IMR-90 (cell line): ENCODE measurements around the gene SLC7A7. TPM values are rescaled to one million over a fixed set of nuclear protein-coding genes. Genes with fewer than 3 reads are reported as not detected.
A peak's percentile ranks its signal among the peaks of the same experiment; 100 is the strongest.

ENCODE experiments used
- ATAC-seq: fragments of 200-7000 bp; cut with Tn5 transposase; 2 replicates; pipeline ENCODE4 v1.9.1; 2020; ENCODE audit warnings: low read depth, mild to moderate bottlenecking, moderate library complexity
- BruUV-seq: library from RNA; stranded (reverse); fragments of 400-500 nt; replicated peaks from 2 replicates; lab custom pipeline; 2021; lab: Mats Ljungman, UMichigan
- CTCF ChIA-PET: fragments of 300-600 bp; formaldehyde crosslinking; extraction: SDS; loops from one replicate; lab custom pipeline; 2021; ENCODE audit warnings: antibody characterized with exemption; lab: Yijun Ruan, JAX
- POLR2A ChIA-PET: fragments of 300-600 bp; sonication (Branson Sonifier 250); formaldehyde crosslinking; loops from one replicate; lab custom pipeline; 2022; ENCODE audit warnings: antibody characterized with exemption; ENCODE audit not compliant: unreplicated experiment; lab: Charles Lee
- DNase-seq: peaks from one replicate; pipeline ENCODE4 v3.0.0; 2013
- H2AFZ ChIP-seq: replicated peaks from 2 replicates; pipeline ENCODE3; 2013; ENCODE audit warnings: low read length, mild to moderate bottlenecking; ENCODE audit not compliant: poor library complexity
- H2AK5ac ChIP-seq: 2 replicates; pipeline ENCODE4 v1.6.1; 2013; ENCODE audit warnings: low read depth, low read length, inconsistent platforms
- H2AK9ac ChIP-seq: replicated peaks from 2 replicates; pipeline ENCODE3; 2013; ENCODE audit warnings: mild to moderate bottlenecking, low read depth, low read length, moderate library complexity; ENCODE audit not compliant: poor library complexity
- H2BK120ac ChIP-seq: 2 replicates; pipeline ENCODE4 v1.6.1; 2013; ENCODE audit warnings: low read depth, low read length, inconsistent platforms
- H2BK15ac ChIP-seq: 3 replicates; pipeline ENCODE4 v1.6.1; 2013; ENCODE audit warnings: low read depth, low read length, inconsistent platforms
- H2BK20ac ChIP-seq: 2 replicates; pipeline ENCODE4 v1.6.1; 2013; ENCODE audit warnings: low read depth, mild to moderate bottlenecking, inconsistent platforms, low read length, moderate library complexity
- H2BK5ac ChIP-seq: 2 replicates; pipeline ENCODE4 v1.6.1; 2013; ENCODE audit warnings: mild to moderate bottlenecking, low read depth, low read length, inconsistent platforms; ENCODE audit not compliant: poor library complexity, severe bottlenecking
- H3K14ac ChIP-seq: replicated peaks from 2 replicates; pipeline ENCODE4 v1.6.1; 2013; ENCODE audit warnings: low read depth, low read length, inconsistent platforms
- H3K18ac ChIP-seq: 2 replicates; pipeline ENCODE4 v1.6.1; 2013; ENCODE audit warnings: low read depth, low read length, control low read depth
- H3K23ac ChIP-seq: 2 replicates; pipeline ENCODE4 v1.6.1; 2013; ENCODE audit warnings: low read depth, low read length, inconsistent platforms
- H3K27ac ChIP-seq: 2 replicates; pipeline ENCODE4 v1.5.1; 2013; ENCODE audit warnings: mild to moderate bottlenecking, control low read depth, low read length; ENCODE audit not compliant: insufficient read depth
- H3K27me3 ChIP-seq: 2 replicates; pipeline ENCODE4 v1.6.1; 2013; ENCODE audit warnings: low read length; ENCODE audit not compliant: control insufficient read depth, insufficient read depth
- H3K36me3 ChIP-seq: 2 replicates; pipeline ENCODE4 v1.6.1; 2013; ENCODE audit warnings: low read length, mixed read lengths; ENCODE audit not compliant: control insufficient read depth, insufficient read depth
- H3K4ac ChIP-seq: 2 replicates; pipeline ENCODE4 v1.6.1; 2013; ENCODE audit warnings: low read depth, low read length, inconsistent platforms
- H3K4me1 ChIP-seq: 2 replicates; pipeline ENCODE4 v1.6.1; 2013; ENCODE audit warnings: low read length, mixed read lengths; ENCODE audit not compliant: control insufficient read depth, insufficient read depth
- H3K4me2 ChIP-seq: 2 replicates; pipeline ENCODE4 v1.6.1; 2013; ENCODE audit warnings: low read depth, mild to moderate bottlenecking, control low read depth, low read length, moderate library complexity
- H3K4me3 ChIP-seq: 2 replicates; pipeline ENCODE4 v1.5.1; 2013; ENCODE audit warnings: low read depth, mild to moderate bottlenecking, control low read depth, low read length, moderate library complexity; ENCODE audit not compliant: insufficient read depth
- H3K56ac ChIP-seq: 2 replicates; pipeline ENCODE4 v1.6.1; 2013; ENCODE audit warnings: low read length, inconsistent platforms; ENCODE audit not compliant: insufficient read depth; ENCODE audit errors: extremely low read depth
- H3K79me1 ChIP-seq, 2 experiments: 2 replicates each; pipeline ENCODE4 v1.6.1; 2013; ENCODE audit warnings: low read length in 2 of 2, inconsistent platforms in 1 of 2, low read depth in 1 of 2
- H3K9ac ChIP-seq: 2 replicates; pipeline ENCODE4 v1.6.1; 2013; ENCODE audit warnings: low read depth, low read length, control low read depth
- H3K9me1 ChIP-seq: 2 replicates; pipeline ENCODE4 v1.6.1; 2013; ENCODE audit warnings: low read length, inconsistent platforms; ENCODE audit not compliant: insufficient read depth
- H3K9me3 ChIP-seq: 2 replicates; pipeline ENCODE4 v1.6.1; 2013; ENCODE audit warnings: low read length; ENCODE audit not compliant: control insufficient read depth, insufficient read depth
- H4K20me1 ChIP-seq: 2 replicates; pipeline ENCODE4 v1.6.1; 2013; ENCODE audit warnings: low read length, inconsistent platforms; ENCODE audit not compliant: insufficient read depth
- H4K5ac ChIP-seq: 2 replicates; pipeline ENCODE4 v1.6.1; 2013; ENCODE audit warnings: mild to moderate bottlenecking, low read depth, low read length, control low read depth
- H4K8ac ChIP-seq, 2 experiments: 2 replicates each; pipeline ENCODE4 v1.6.1; 2013; ENCODE audit warnings: low read depth in 2 of 2, low read length in 2 of 2, control low read depth in 1 of 2, inconsistent platforms in 1 of 2
- H4K91ac ChIP-seq: 2 replicates; pipeline ENCODE4 v1.6.1; 2013; ENCODE audit warnings: low read depth, low read length, inconsistent platforms; ENCODE audit not compliant: insufficient read depth
- BHLHE40 ChIP-seq: fragments of 150-350 bp; IDR thresholded peaks from 2 replicates; pipeline ENCODE4 v1.6.1; 2016; ENCODE audit warnings: mild to moderate bottlenecking, low read depth, low read length
- CEBPB ChIP-seq: IDR thresholded peaks from 2 replicates; pipeline ENCODE4 v1.6.1; 2012; ENCODE audit warnings: low read depth, low read length, improper control_type of control experiment
- CHD1 ChIP-seq: IDR thresholded peaks from 2 replicates; pipeline ENCODE4 v1.6.1; 2012; ENCODE audit warnings: low read depth, low read length, improper control_type of control experiment
- CTCF ChIP-seq: conservative IDR thresholded peaks from 2 replicates; pipeline ENCODE4 v1.5.1; 2012; ENCODE audit warnings: mild to moderate bottlenecking, low read depth, low read length, improper control_type of control experiment
- FOS ChIP-seq: fragments of 150-350 bp; IDR thresholded peaks from 2 replicates; pipeline ENCODE4 v1.6.1; 2016; ENCODE audit warnings: low read depth, low read length
- MAFK ChIP-seq: IDR thresholded peaks from 2 replicates; pipeline ENCODE4 v1.6.1; 2012; ENCODE audit warnings: low read depth, low read length, improper control_type of control experiment
- NFE2L2 ChIP-seq: fragments of 150-350 bp; IDR thresholded peaks from 2 replicates; pipeline ENCODE4 v1.6.1; 2016; ENCODE audit warnings: low read depth, mild to moderate bottlenecking, low read length
- RFX5 ChIP-seq: IDR thresholded peaks from 2 replicates; pipeline ENCODE4 v1.8.0; 2012; ENCODE audit warnings: low read depth, mild to moderate bottlenecking, low read length, moderate library complexity
- WGBS, 2 experiments: methylation state at CpG; one replicate each; pipeline versions ENCODE4 v1.1.5 to v1.1.7; 2013; ENCODE audit warnings: missing lambda C conversion rate in 2 of 2; ENCODE audit not compliant: insufficient read length in 1 of 2; ENCODE audit errors: extremely low coverage in 2 of 2; 5-methylcytosine and 5-hydroxymethylcytosine counted together
- dilution Hi-C: fragments of 300-500 bp; cut with HindIII; formaldehyde crosslinking; loops from one replicate; pipeline ENCODE4 v1.14.3; 2018; ENCODE audit warnings: low sequenced_read_pairs; ENCODE audit not compliant: unreplicated experiment
- in situ Hi-C: fragments of 300-500 bp; cut with MboI; formaldehyde crosslinking; loops from 3 replicates; pipeline ENCODE4 v1.14.3; 2019; ENCODE audit warnings: low sequenced_read_pairs, inconsistent platforms, mixed read lengths
- intact Hi-C: fragments of 100-400 bp; cut with micrococcal nuclease; formaldehyde crosslinking; loops from 2 replicates; pipeline ENCODE4 v1.10.0; 2022
- polyA plus RNA-seq, 3 experiments: library from polyadenylated mRNA; depleted of rRNA; stranded (reverse); fragments of >200 nt; gene quantifications; 2 replicates each; pipeline ENCODE4 v1.2.3, GENCODE V29; 2012; ENCODE audit warnings: low replicate concordance in 1 of 3
- total RNA-seq: library from RNA; depleted of rRNA; stranded (reverse); fragments of >200 nt; gene quantifications from 2 replicates; pipeline ENCODE4 v1.2.3, GENCODE V29; 2012

Gene SLC7A7
- total and polyA plus RNA-seq, 2 of the 4 experiments (the other 2 are of a cell fraction): 1.8 to 2.0 TPM

GRCh38 chr14:22849212-22849819 is 34.1 kb upstream of the SLC7A7 start:
- H4K5ac ChIP-seq: peak overlapping the region; percentile 92
- TF ChIP-seq MAFK (no peak), NFE2L2 (no peak), CTCF (no peak), CEBPB (no peak), FOS (no peak), CHD1 (no peak), RFX5 (no peak), BHLHE40 (peak; percentile 62)
- H2AK9ac ChIP-seq: peak overlapping the region; percentile 95
- peak overlapping the region; percentile 96 for H3K27ac ChIP-seq
- H3K4me2 ChIP-seq: no peak overlapping the region; the same call in 1 of the 2 replicates
- H4K91ac ChIP-seq: peak overlapping the region; percentile 89
- peak overlapping the region; percentile 93; the same call in 2 of the 3 replicates for H2BK15ac ChIP-seq
- H3K9ac ChIP-seq: peak overlapping the region; percentile 35; the same call in 1 of the 2 replicates
- H2BK5ac ChIP-seq: peak overlapping the region; percentile 88
- H4K8ac ChIP-seq: peak overlapping the region; percentile 65 to 83
- WGBS, 2 experiments: no CpG with 5 or more reads among the region's 19 CpGs
- H2AK5ac ChIP-seq: peak overlapping the region; percentile 76
- H3K4me1 ChIP-seq: peaks cover 55% of the 10 kb centered on the region
- peak overlapping the region; percentile 96 for H2BK120ac ChIP-seq
- H3K4me3 ChIP-seq: no peak overlapping the region
- ChIA-PET POLR2A (interaction anchor here (2.5 kb wide), 1 partner anchor 11 kb away, joined by 20 read pairs; no protein-coding TSS in a partner anchor), CTCF (interaction anchor here (0.8 to 6.8 kb wide), 3 partner anchors 19 to 26 kb away, joined by 3 to 60 read pairs (median 3); partner anchors contain the start of gene LRP10)
- dilution Hi-C loops: no loop called here
- H3K4ac ChIP-seq: peak overlapping the region; percentile 96
- H4K20me1 ChIP-seq: peaks cover 22% of the 10 kb centered on the region; the same call in 1 of the 2 replicates
- peaks cover 10 to 59% of the 10 kb centered on the region in 2 experiments; a peak in 3 of 4 replicates for H3K79me1 ChIP-seq
- H3K56ac ChIP-seq: peak overlapping the region; percentile 43; the same call in 1 of the 2 replicates
- intact Hi-C loops: no loop called here
- H2BK20ac ChIP-seq: peak overlapping the region; percentile 88
- in situ Hi-C loops: loop anchor here (10.0 kb wide), 1 partner anchor 265 kb away; the partner anchor contains the start of gene DAD1
- no peaks in the 10 kb centered on the region for H3K27me3 ChIP-seq
- H3K23ac ChIP-seq: peak overlapping the region; percentile 79
- no peak for ATAC-seq
- H3K9me3 ChIP-seq: no peaks in the 10 kb centered on the region
- peaks cover 27% of the 10 kb centered on the region for H3K36me3 ChIP-seq
- no TSS peak for BruUV-seq
- H2AFZ ChIP-seq: peak overlapping the region; percentile 25
- peak overlapping the region; percentile 74 for H3K18ac ChIP-seq
- DNase-seq: no peak
- peaks cover 31% of the 10 kb centered on the region for H3K9me1 ChIP-seq
- H3K14ac ChIP-seq: peak overlapping the region; percentile 92
